Esophagus muscularis mucosa (tissue), 3 donors: Measurements from ENCODE around the gene DNM3.

Experiments used
- POLR2AphosphoS5 ChIP-seq, 2 donors: sonication (generic); formaldehyde crosslinking; IDR thresholded peaks; one replicate each; pipeline ENCODE4 v1.6.1; 2017; ENCODE audit warnings: antibody characterized with exemption in 2 of 2
- TF ChIP-seq, protein P1 (sequence below), 3 experiments: fragments of 200-600 bp in 2 of 3; fragments of 450-650 bp in 1 of 3; sonication (generic) in 2 of 3; IDR thresholded peaks; one replicate each; pipeline ENCODE4 v1.5.1; 2017 to 2019; ENCODE audit warnings: antibody characterized with exemption in 3 of 3, mild to moderate bottlenecking in 2 of 3, moderate library complexity in 1 of 3

DNA sequence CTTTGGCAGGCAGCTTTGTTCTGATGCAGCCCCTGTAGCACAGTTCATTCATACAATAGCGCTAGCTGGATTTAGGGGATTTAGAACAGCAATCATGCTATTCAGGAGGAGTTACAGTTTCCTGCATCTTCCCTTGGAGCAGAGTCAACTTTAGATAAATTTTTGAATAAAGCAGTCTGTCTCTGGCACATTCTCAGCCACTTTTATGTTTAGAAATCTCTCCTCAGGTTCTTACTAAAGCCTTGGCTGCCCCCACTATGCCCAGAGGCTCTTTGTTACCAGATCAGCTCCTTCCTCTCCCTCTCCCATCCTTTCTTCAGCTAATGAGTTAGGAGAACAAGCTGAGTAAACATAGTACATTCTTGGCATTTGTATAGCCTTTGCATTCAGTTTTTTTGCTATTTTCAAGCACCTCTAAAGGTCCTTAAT is 619.6 kb downstream of the DNM3 start:
- TF ChIP-seq, protein P1, sequence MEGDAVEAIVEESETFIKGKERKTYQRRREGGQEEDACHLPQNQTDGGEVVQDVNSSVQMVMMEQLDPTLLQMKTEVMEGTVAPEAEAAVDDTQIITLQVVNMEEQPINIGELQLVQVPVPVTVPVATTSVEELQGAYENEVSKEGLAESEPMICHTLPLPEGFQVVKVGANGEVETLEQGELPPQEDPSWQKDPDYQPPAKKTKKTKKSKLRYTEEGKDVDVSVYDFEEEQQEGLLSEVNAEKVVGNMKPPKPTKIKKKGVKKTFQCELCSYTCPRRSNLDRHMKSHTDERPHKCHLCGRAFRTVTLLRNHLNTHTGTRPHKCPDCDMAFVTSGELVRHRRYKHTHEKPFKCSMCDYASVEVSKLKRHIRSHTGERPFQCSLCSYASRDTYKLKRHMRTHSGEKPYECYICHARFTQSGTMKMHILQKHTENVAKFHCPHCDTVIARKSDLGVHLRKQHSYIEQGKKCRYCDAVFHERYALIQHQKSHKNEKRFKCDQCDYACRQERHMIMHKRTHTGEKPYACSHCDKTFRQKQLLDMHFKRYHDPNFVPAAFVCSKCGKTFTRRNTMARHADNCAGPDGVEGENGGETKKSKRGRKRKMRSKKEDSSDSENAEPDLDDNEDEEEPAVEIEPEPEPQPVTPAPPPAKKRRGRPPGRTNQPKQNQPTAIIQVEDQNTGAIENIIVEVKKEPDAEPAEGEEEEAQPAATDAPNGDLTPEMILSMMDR (IDR thresholded peaks at IDR 0.05): no peak
- TF ChIP-seq POLR2AphosphoS5 (IDR thresholded peaks at IDR 0.05): no peak
